Natural killer cell (primary cell): Measurements from ENCODE around the gene CHSY1. TPM values are rescaled to one million over a fixed set of nuclear protein-coding genes. Genes with fewer than 3 reads are reported as not detected.

Source experiments
- ATAC-seq, 3 donors: fragments of 150-1000 bp in 2 of 3; fragments of 200-7000 bp in 1 of 3; cut with Tn5 transposase; 1 replicate in 1 of 3; 2 replicates in 2 of 3; pipeline ENCODE4 v1.10.0; 2021; ENCODE audit warnings: mild to moderate bottlenecking in 2 of 3, moderate library complexity in 2 of 3
- DNase-seq, 2 donors: peaks; one replicate each; pipeline versions ENCODE4 v3.0.0 to v3.0.0-alpha.2; 2013 to 2021; ENCODE audit warnings: mixed read lengths in 1 of 2
- H3K27ac ChIP-seq: one replicate; pipeline ENCODE4 v1.5.1; 2013; ENCODE audit warnings: mild to moderate bottlenecking, low read length
- H3K27me3 ChIP-seq: one replicate; pipeline ENCODE4 v1.6.1; 2013; ENCODE audit warnings: low read length; ENCODE audit not compliant: control insufficient read depth, insufficient read depth
- H3K36me3 ChIP-seq: one replicate; pipeline ENCODE4 v1.6.1; 2013; ENCODE audit warnings: low read length; ENCODE audit not compliant: control insufficient read depth, insufficient read depth
- H3K4me1 ChIP-seq: one replicate; pipeline ENCODE4 v1.6.1; 2013; ENCODE audit warnings: low read length; ENCODE audit not compliant: control insufficient read depth, insufficient read depth
- H3K4me3 ChIP-seq: one replicate; pipeline ENCODE4 v1.5.1; 2013; ENCODE audit warnings: low read length
- H3K9me3 ChIP-seq: one replicate; pipeline ENCODE4 v1.6.1; 2013; ENCODE audit warnings: low read length; ENCODE audit not compliant: control insufficient read depth, insufficient read depth
- H3K27ac Mint-ChIP-seq, 2 donors: one replicate each; pipeline ENCODE4 v1.8.0; 2022; ENCODE audit warnings: mild to moderate bottlenecking in 2 of 2, mixed read lengths in 2 of 2, moderate library complexity in 1 of 2
- H3K27me3 Mint-ChIP-seq, 2 donors: one replicate each; pipeline ENCODE4 v1.8.0; 2022; ENCODE audit warnings: low read depth in 2 of 2, mixed read lengths in 2 of 2
- H3K36me3 Mint-ChIP-seq: one replicate; pipeline ENCODE4 v1.8.0; 2022; ENCODE audit warnings: mixed read lengths
- H3K4me1 Mint-ChIP-seq, 2 donors: one replicate each; pipeline ENCODE4 v1.8.0; 2022; ENCODE audit warnings: mixed read lengths in 2 of 2
- H3K4me3 Mint-ChIP-seq: one replicate; pipeline ENCODE4 v1.8.0; 2022; ENCODE audit warnings: mild to moderate bottlenecking, moderate library complexity, mixed read lengths
- H3K9me3 Mint-ChIP-seq, 2 donors: one replicate each; pipeline ENCODE4 v1.8.0; 2022; ENCODE audit warnings: mixed read lengths in 2 of 2
- WGBS: methylation state at CpG from one replicate; pipeline ENCODE4 v1.1.7; 2013; ENCODE audit warnings: missing lambda C conversion rate; ENCODE audit not compliant: insufficient coverage; 5-methylcytosine and 5-hydroxymethylcytosine counted together
- intact Hi-C: fragments of 100-400 bp; cut with micrococcal nuclease; formaldehyde crosslinking; loops from one replicate; pipeline ENCODE4 v1.14.2; 2022
- total RNA-seq, 4 donors: library from RNA; stranded (reverse); fragments of 120-200 nt in 1 of 4; gene quantifications; one replicate each; pipeline versions ENCODE4 v1.2.3 to v1.2.4, GENCODE V29; 2013 to 2022
- TF ChIP-seq, protein P1 (sequence below): fragments of 200-600 bp; IDR thresholded peaks from one replicate; pipeline ENCODE4 v1.8.0; 2022; ENCODE audit warnings: antibody characterized with exemption

Gene CHSY1
- total RNA-seq, 3 donors from 2014 or later (not counting 1 experiment from before 2014, with no cell fraction given), result 21.1 to 32.5 (median 30.8) TPM

- DNase-seq (no peak), ATAC-seq (no peak)
- Mint-ChIP-seq H3K4me3 (no peak overlapping the region), H3K36me3 (peaks cover 12% of the 10 kb centered on the region), H3K27ac (peak overlapping the region; percentile 34 to 45), H3K4me1 (peaks cover 10 to 18% of the 10 kb centered on the region in 2 donors), H3K9me3 (no peaks in the 10 kb centered on the region), H3K27me3 (no peaks in the 10 kb centered on the region)
- no peak overlapping the region for H3K4me3 ChIP-seq
- no peaks in the 10 kb centered on the region for H3K9me3 ChIP-seq
- 91% methylated on average over 9 of the region's 9 CpGs for WGBS
- peaks cover 4% of the 10 kb centered on the region for H3K4me1 ChIP-seq
- peaks cover 70% of the 10 kb centered on the region for H3K36me3 ChIP-seq
- H3K27ac ChIP-seq, result no peak overlapping the region
- intact Hi-C loops, result no loop called here
- TF ChIP-seq, protein P1, sequence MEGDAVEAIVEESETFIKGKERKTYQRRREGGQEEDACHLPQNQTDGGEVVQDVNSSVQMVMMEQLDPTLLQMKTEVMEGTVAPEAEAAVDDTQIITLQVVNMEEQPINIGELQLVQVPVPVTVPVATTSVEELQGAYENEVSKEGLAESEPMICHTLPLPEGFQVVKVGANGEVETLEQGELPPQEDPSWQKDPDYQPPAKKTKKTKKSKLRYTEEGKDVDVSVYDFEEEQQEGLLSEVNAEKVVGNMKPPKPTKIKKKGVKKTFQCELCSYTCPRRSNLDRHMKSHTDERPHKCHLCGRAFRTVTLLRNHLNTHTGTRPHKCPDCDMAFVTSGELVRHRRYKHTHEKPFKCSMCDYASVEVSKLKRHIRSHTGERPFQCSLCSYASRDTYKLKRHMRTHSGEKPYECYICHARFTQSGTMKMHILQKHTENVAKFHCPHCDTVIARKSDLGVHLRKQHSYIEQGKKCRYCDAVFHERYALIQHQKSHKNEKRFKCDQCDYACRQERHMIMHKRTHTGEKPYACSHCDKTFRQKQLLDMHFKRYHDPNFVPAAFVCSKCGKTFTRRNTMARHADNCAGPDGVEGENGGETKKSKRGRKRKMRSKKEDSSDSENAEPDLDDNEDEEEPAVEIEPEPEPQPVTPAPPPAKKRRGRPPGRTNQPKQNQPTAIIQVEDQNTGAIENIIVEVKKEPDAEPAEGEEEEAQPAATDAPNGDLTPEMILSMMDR, result no peak
- H3K27me3 ChIP-seq, result no peaks in the 10 kb centered on the region
Observed at GRCh38 chr15:101286471-101287114, 34.7 kb upstream of the CHSY1 start.

GRCh38 chr15:101283931-101284330, 32.1 kb upstream of the CHSY1 start:
- no peak overlapping the region for H3K4me3 Mint-ChIP-seq
- DNase-seq (no peak), ATAC-seq (no peak)
- Histone ChIP-seq H3K4me1 (peaks cover 4% of the 10 kb centered on the region), H3K4me3 (no peak overlapping the region), H3K27ac (no peak overlapping the region), H3K27me3 (no peaks in the 10 kb centered on the region), H3K9me3 (no peaks in the 10 kb centered on the region), H3K36me3 (peaks cover 78% of the 10 kb centered on the region)
- no peaks in the 10 kb centered on the region for H3K9me3 Mint-ChIP-seq
- WGBS, result 86% methylated on average over 6 of the region's 6 CpGs
- no peaks in the 10 kb centered on the region for H3K27me3 Mint-ChIP-seq
- H3K27ac Mint-ChIP-seq, result no peak overlapping the region
- peaks cover 15% of the 10 kb centered on the region for H3K36me3 Mint-ChIP-seq
- intact Hi-C loops, result no loop called here
- TF ChIP-seq, protein P1, result no peak
- H3K4me1 Mint-ChIP-seq, result peaks cover 5 to 7% of the 10 kb centered on the region in 2 donors

DNA sequence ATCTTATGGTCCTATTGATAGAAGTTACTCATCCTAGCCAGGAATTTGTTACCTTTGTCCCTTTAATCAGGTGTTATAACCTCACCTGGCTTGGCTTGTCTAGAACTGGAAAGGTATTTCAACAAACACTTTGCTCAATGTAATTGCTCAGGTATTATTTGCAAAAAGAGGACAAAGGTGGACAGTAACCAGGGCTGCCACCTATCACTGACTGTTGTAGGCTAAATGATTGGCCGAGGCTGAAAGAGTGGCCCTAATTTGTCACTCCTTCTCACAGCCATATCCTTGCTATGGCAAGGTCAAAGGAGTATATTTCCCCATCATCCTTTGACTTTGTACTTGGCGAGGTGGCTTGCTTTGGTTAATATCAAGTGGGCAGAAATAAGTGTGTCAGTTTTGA, 28.2 kb upstream of the CHSY1 start:
- Histone ChIP-seq H3K9me3 (no peaks in the 10 kb centered on the region), H3K36me3 (peaks cover 56% of the 10 kb centered on the region), H3K4me3 (no peak overlapping the region), H3K27ac (no peak overlapping the region), H3K27me3 (no peaks in the 10 kb centered on the region), H3K4me1 (peaks cover 20% of the 10 kb centered on the region)
- intact Hi-C loops, result no loop called here
- Mint-ChIP-seq H3K27ac (peak overlapping the region in 1 of 2 donors; percentile 21), H3K4me3 (no peak overlapping the region), H3K27me3 (no peaks in the 10 kb centered on the region), H3K4me1 (peaks cover 15 to 16% of the 10 kb centered on the region in 2 donors), H3K9me3 (no peaks in the 10 kb centered on the region), H3K36me3 (peaks cover 17% of the 10 kb centered on the region)
- 100% methylated on average over 1 of the region's 2 CpGs for WGBS
- DNase-seq (no peak), ATAC-seq (no peak)
- TF ChIP-seq, protein P1, result no peak
